ENCODE data around the gene GABRR2.
"Not testable (repeated sequence)": the region's sequence is repeated elsewhere in the genome, so short reads cannot be mapped to it uniquely, and the experiment has no call there.

The GABRR2 gene

GRCh38 chr6:89301586-89302194 lies 13.4 kb downstream of the GABRR2 start:
- DNase-seq (ENCODE audit: low read depth), result no peak
- no peak overlapping the region for H3K4me3 ChIP-seq (ENCODE audit: low read length)
- TF ChIP-seq CTCF (conservative IDR thresholded peaks at IDR 0.05; ENCODE audit: low read length), result no peak

- no peak for DNase-seq (ENCODE audit: low read depth)
- TF ChIP-seq CTCF (conservative IDR thresholded peaks at IDR 0.05; ENCODE audit: low read length), result no peak
- H3K4me3 ChIP-seq (ENCODE audit: low read length), result no peak overlapping the region
Observed at GRCh38 chr6:89299466-89299850, 15.6 kb downstream of the GABRR2 start.

GRCh38 chr6:89298680-89299465 lies 16.2 kb downstream of the GABRR2 start:
- TF ChIP-seq CTCF (conservative IDR thresholded peaks at IDR 0.05; ENCODE audit: low read length), result no peak
- H3K4me3 ChIP-seq (ENCODE audit: low read length), result no peak overlapping the region
- peak; percentile 22 for DNase-seq (ENCODE audit: low read depth)

DNA sequence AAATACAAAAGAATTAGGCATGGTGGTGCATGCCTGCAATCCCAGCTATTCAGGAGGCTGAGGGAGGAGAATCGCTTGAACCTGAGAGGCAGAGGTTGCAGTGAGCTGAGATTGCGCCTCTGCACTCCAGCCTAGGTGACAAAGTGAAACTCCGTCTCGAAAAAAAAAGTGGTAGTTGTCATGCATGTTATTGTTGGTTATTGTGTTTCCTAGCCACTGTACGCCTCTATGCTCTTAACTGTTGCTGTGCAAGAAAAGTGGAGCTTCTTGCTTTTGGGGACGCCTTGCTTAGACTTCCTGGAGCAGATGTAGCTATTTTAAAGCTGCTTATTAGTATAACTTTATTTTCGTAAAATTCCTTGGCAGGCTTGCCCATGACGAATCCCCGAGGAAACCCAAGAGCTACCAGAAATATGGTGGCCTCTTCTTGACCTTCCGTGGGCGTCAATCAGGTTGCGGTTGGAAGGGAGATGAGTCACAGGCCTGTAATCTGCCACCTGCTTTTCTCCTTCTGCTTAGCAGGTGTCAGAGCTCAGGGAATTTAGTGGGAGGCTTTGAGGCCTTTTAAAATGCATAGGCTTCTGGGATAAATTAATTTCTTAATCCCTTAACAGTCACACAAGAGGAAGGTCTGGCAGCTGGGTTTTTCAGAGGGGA lies 17.3 kb downstream of the GABRR2 start:
- no peak overlapping the region for H3K4me3 ChIP-seq (ENCODE audit: low read length)
- no peak for TF ChIP-seq CTCF (conservative IDR thresholded peaks at IDR 0.05; ENCODE audit: low read length)
- peak; percentile 84 for DNase-seq (ENCODE audit: low read depth)

GRCh38 chr6:89295981-89296380 lies 19.1 kb downstream of the GABRR2 start:
- no peak for DNase-seq (ENCODE audit: low read depth)
- no peak for TF ChIP-seq CTCF (conservative IDR thresholded peaks at IDR 0.05; ENCODE audit: low read length)
- no peak overlapping the region for H3K4me3 ChIP-seq (ENCODE audit: low read length)

DNA sequence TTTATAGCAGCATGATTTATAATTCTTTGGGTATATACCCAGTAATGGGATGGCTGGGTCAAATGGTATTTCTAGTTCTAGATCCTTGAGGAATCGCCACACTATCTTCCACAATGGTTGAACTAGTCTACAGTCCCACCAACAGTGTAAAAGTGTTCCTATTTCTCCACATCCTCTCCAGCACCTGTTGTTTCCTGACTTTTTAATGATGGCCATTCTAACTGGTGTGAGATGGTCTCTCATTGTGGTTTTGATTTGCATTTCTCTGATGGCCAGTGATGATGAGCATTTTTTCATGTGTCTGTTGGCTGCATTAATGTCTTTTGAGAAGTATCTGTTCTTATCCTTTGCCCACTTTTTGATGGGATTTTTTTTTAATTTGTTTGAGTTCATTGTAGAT lies 20.0 kb downstream of the GABRR2 start:
- not testable (repeated sequence) for H3K4me3 ChIP-seq (ENCODE audit: low read length); DNase-seq (ENCODE audit: low read depth)

DNA sequence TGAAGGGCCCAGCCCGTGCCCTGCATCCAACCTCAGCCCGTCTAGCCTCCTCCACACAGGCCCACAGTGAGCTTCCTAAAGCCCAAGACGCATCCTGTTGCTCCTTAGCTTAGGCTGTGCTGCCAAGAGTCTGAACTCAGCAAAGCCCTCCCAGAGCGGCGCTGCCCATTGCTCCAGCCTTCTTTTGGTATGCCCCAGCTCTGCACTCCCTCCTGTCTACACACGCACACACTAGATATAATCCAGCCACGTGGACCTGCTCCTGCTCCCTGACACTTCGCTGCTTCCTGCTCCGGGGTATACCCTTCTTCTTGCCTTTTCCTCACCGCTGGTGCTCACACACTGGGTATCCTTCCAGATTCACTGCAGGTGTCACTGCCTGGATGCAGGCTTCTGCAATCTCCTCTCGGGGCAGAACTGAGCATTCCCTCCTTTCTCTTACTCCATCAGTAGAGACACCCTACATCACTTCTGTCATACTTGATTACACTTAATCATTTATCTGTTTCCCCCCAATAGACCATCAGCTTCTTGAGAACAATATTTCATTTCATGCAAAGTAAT lies 23.8 kb downstream of the GABRR2 start:
- TF ChIP-seq CTCF (conservative IDR thresholded peaks at IDR 0.05; ENCODE audit: low read length), result no peak
- DNase-seq (ENCODE audit: low read depth), result no peak
- no peak overlapping the region for H3K4me3 ChIP-seq (ENCODE audit: low read length)
